OCI-LY7 (cell line): ENCODE measurements around the gene COG8.

Experiments used
- EZH2phosphoT487 ChIP-seq: fragments of 200-600 bp; sonication (generic); IDR thresholded peaks from 2 replicates; pipeline ENCODE4 v1.6.1; 2018; ENCODE audit warnings: low read depth, borderline replicate concordance, mild to moderate bottlenecking, mixed run types, antibody characterized with exemption, low read length, moderate library complexity, mixed read lengths
- TF ChIP-seq, protein P1 (sequence below): fragments of 200-600 bp; sonication (generic); conservative IDR thresholded peaks from 2 replicates; pipeline ENCODE4 v1.5.1; 2014; ENCODE audit warnings: mild to moderate bottlenecking, antibody characterized with exemption, low read length, moderate library complexity, mixed read lengths

DNA sequence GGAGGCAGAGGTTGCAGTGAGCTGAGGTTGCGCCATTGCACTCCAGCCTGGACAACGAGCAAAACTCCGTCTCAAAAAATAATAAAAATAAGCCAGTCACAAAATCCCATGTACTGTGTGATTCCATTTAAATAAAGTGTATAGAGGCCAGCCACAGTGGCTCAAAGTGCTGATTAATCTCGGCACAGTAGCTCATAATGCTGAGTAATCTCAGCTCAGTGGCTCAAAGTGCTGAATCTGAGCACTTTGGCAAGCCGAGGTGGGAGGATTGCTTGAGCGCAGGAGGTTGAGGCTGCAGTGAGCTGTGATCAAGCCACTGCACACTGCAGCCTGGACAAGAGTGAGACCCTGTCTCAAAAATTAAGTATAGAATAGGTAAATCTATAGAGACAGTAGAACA, 7.3 kb upstream of the COG8 start:
- TF ChIP-seq, protein P1, sequence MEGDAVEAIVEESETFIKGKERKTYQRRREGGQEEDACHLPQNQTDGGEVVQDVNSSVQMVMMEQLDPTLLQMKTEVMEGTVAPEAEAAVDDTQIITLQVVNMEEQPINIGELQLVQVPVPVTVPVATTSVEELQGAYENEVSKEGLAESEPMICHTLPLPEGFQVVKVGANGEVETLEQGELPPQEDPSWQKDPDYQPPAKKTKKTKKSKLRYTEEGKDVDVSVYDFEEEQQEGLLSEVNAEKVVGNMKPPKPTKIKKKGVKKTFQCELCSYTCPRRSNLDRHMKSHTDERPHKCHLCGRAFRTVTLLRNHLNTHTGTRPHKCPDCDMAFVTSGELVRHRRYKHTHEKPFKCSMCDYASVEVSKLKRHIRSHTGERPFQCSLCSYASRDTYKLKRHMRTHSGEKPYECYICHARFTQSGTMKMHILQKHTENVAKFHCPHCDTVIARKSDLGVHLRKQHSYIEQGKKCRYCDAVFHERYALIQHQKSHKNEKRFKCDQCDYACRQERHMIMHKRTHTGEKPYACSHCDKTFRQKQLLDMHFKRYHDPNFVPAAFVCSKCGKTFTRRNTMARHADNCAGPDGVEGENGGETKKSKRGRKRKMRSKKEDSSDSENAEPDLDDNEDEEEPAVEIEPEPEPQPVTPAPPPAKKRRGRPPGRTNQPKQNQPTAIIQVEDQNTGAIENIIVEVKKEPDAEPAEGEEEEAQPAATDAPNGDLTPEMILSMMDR = no peak
- TF ChIP-seq EZH2phosphoT487 = no peak
